Mesangial cell (primary cell): ENCODE measurements around the gene FMC1. TPM values are rescaled to one million over a fixed set of nuclear protein-coding genes. Genes with fewer than 3 reads are reported as not detected.

Experiments
- total RNA-seq: library from RNA; depleted of rRNA; stranded (reverse); fragments of >200 nt; gene quantifications from 2 replicates; pipeline ENCODE4 v1.2.3, GENCODE V29; 2015

The FMC1 gene, protein sequence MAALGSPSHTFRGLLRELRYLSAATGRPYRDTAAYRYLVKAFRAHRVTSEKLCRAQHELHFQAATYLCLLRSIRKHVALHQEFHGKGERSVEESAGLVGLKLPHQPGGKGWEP
- 7.3 and 9.9 TPM in 2 replicates for total RNA-seq

DNA sequence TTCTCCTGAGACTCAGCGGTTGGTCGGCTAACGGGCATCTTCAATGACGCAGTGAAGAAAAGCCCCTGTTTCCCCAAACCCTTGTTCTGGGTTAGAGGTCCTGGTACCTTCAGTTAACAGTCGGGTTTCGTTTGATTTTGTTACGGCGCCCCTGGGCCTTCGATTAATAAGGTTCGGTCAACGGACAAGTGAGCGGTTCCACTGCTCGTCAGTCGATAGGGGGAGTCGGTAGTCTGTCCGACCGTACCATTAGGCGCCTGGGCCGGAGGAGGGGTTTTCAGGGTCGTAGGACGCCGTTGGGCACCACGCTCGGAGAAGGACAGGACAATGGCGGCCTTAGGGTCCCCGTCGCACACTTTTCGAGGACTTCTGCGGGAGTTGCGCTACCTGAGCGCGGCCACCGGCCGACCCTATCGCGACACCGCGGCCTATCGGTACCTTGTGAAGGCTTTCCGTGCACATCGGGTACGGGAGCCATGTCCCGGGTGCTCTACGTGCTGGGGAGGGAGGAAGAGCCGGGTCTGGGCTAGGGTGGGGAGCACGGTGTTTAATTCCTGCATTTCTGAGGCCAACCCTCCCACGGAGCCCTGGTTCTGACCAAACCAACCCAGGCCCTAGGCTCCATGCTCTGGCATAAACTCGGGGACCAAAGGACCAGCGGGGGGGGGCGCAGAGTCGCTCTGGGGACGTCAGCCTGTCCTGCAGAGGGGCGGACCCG is at the start of gene FMC1:
Gene FMC1, plus strand, starts transcription at position 280 of the 718 bp plus-strand sequence. Its CDS starts 48 bp downstream, at position 328.

DNA sequence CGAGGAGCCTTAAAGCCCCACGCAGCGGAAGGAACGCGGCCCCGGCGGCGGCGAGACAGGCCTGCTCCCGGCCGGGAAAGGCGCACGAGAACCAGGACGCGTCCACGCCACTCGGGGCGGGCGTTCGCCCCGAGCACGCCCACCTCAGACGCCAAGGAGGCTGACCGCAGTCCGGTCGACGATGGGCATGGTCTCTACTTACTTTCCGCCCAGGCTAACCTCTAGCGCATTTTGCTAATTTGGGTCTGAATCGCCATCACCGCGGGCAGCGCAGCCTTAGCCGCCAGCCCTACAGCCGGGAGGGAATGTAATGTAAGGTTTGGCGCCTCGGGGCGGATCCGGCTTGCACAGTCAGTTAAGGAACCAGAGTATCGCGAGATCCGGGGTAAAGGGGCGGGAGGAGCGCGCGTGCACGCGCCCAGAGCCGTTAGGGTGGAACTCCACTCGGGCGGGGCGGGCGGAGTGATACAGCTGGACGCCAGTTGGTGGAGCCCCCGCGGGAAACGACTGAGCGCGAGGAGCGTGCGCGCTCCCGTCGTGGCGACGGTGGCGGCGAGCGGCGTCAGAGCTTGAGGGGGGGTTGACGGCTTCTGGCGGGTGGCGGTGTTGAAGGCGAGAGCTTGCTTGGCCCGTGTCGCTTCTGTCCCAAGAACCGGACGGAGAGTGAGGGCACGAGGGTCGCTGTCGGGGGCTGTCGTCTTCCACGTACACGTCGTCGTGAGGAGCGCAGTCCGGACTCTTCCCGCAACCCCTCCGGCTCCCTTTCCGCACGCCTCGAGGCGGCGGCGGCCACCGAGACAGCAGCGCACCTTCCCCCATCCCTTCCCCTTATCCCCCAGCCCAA is 18.5 kb downstream of the FMC1 start, which contains the start of gene LUC7L2:
Gene LUC7L2, plus strand, starts transcription at position 529 of the 844 bp plus-strand sequence. CDS start 368 bp downstream, outside the sequence.

Other genes starting within 250 kb of the FMC1 start
- gene ZC3HAV1, start 231.6 kb upstream of the FMC1 start, total RNA-seq: 25.1 and 34.9 TPM in 2 replicates
- gene UBN2, start 110.1 kb upstream of the FMC1 start, total RNA-seq: 1.6 and 3.4 TPM in 2 replicates
- gene LUC7L2, start 18.6 kb downstream of the FMC1 start, total RNA-seq: 20.2 and 22.0 TPM in 2 replicates
- 1.1 and 41.8 TPM in 2 replicates for gene KLRG2, start 142.3 kb downstream of the FMC1 start, total RNA-seq
- gene CLEC2L, start 182.3 kb downstream of the FMC1 start, total RNA-seq: not detected in 2 replicates